Measurements from ENCODE around the gene NACC1.

NACC1 gene

DNA sequence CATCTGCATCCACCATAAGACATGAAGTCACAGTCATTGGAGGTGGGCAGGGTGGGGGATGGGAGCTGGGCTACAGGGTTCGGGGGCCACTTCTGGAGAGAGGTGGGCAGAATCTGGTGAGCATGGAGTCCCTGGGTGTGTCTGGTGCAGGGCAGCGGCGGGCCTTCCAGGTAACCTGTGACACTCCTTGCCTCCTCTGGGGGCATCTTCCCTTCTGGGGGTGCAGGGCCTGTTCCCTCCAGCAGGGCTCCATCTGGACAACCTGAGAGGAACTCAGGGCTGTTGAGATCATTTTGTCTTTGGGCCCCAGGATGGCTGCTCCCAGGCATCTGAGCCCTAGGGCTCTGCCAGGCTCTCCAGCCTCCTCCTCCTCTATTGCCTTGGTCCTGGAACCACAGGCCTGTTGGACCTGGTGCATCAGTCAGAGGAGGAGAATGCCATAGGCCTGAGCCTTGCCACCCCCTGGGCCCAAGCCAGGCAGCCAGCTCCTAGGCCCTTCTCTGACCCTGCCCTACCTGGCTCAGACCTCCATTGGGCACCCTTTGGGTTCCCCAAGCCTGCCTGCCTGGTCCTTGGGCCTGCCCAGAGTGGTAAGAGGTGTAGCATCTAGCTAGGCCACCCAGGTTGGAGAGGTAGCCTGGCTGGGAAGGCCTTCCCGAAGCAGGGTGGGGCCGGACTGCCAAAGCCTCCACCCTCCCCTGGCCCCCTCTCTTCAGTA lies 28.8 kb upstream of the NACC1 start:
- Histone ChIP-seq H3K4me1 (ENCODE audit: insufficient read depth, low read length) (peaks cover 16% of the 10 kb centered on the region), H3K27ac (ENCODE audit: low read depth, low read length) (no peak overlapping the region), H3K9ac (ENCODE audit: low read depth, low read length) (no peak overlapping the region), H3K36me3 (ENCODE audit: insufficient read depth, low read length) (no peaks in the 10 kb centered on the region), H3K9me3 (ENCODE audit: insufficient read depth, low read depth, low read length) (no peaks in the 10 kb centered on the region), H3K27me3 (ENCODE audit: insufficient read depth, low read length) (peaks cover 39% of the 10 kb centered on the region), H3K4me3 (ENCODE audit: low read length) (no peak overlapping the region)
- WGBS = 87% methylated on average over 5 of the region's 5 CpGs

- Histone ChIP-seq H3K27ac (ENCODE audit: low read depth, low read length) (no peak overlapping the region), H3K4me1 (ENCODE audit: insufficient read depth, low read length) (peaks cover 16% of the 10 kb centered on the region), H3K9ac (ENCODE audit: low read depth, low read length) (no peak overlapping the region), H3K9me3 (ENCODE audit: insufficient read depth, low read depth, low read length) (no peaks in the 10 kb centered on the region), H3K36me3 (ENCODE audit: insufficient read depth, low read length) (no peaks in the 10 kb centered on the region), H3K4me3 (ENCODE audit: low read length) (no peak overlapping the region), H3K27me3 (ENCODE audit: insufficient read depth, low read length) (peaks cover 45% of the 10 kb centered on the region)
- WGBS = 89% methylated on average over 12 of the region's 12 CpGs
Measured at GRCh38 chr19:13089857-13090507, 28.1 kb upstream of the NACC1 start.

DNA sequence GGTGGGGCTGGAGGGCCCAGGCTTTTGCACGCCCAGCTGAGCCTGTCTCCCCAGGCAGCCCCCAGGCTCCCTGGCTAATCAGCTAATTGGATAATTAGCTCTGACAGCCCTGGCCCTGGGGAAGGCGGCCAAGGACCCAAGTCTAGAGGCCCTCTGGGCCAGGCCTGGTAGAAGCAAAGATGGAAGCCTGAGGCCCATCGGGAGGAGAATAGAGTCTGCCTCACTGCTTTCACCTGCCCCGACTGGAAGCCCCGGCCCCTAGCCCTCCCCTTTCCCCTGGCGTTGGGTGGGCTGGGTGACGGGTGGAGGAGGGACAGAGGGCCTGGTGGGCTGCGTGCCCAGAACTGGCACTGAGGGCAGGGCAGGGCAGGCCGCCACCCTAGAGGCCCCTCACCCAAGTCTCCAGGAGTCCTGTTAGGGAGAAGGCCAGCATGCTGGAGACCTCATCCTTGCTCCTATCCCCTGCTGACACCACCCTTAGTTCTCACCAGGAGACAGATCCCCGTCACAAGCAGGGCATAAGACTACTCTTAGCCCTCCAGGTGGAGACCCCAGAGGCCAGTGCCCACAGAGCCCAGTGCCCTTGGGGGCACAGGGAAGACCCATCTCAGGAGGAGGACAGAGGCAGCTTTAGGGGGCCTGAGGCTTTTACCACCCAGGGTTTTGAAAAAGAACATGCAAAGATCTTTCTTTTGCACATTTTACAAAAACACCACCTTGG lies 27.4 kb upstream of the NACC1 start:
- Histone ChIP-seq H3K27me3 (ENCODE audit: insufficient read depth, low read length) (peaks cover 45% of the 10 kb centered on the region), H3K27ac (ENCODE audit: low read depth, low read length) (no peak overlapping the region), H3K9ac (ENCODE audit: low read depth, low read length) (no peak overlapping the region), H3K4me3 (ENCODE audit: low read length) (no peak overlapping the region), H3K9me3 (ENCODE audit: insufficient read depth, low read depth, low read length) (no peaks in the 10 kb centered on the region), H3K36me3 (ENCODE audit: insufficient read depth, low read length) (no peaks in the 10 kb centered on the region), H3K4me1 (ENCODE audit: insufficient read depth, low read length) (peaks cover 16% of the 10 kb centered on the region)
- 82% methylated on average over 9 of the region's 10 CpGs for WGBS

DNA sequence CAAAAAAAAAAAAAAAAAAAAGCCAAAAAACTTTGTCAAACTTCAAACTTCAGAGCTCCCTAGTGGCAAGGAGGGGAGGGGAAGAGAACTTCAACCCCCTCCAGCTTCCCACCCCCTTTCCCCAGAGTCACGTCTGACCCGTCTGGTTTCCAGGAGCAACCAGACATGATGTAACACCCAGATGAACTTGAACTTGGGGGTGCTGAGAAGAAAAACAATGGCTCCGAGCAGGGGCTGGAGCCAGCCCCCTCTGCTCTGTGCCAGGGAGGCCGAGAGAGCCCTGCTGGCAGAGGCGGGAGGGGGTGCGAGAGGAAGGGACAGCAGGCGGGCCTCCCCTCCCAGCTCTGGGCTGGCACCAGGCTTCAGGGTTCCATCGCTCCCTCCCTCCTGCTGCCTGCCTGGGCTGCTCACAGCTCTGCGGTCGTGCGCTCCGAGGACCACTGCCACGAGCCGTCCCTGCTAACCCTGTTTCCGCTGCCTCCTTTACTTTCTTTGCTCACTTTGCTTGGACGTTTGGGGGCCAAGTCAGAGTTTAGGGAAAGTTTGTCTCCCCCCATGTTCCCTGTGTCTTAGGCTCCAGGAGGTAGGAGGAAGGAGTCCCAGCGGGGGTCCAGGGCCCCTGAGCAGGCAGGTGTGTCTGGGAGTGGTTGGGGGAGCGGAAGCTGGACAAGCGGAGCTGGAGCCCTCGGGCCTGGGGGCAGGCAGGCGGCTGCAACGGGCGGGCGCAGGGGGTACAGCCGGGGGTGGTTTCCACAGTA lies 26.5 kb upstream of the NACC1 start:
- Histone ChIP-seq H3K36me3 (ENCODE audit: insufficient read depth, low read length) (no peaks in the 10 kb centered on the region), H3K9ac (ENCODE audit: low read depth, low read length) (0 out of 2 replicates have a peak overlapping the region, but pooled peaks have one; percentile 8), H3K27ac (ENCODE audit: low read depth, low read length) (no peak overlapping the region), H3K9me3 (ENCODE audit: insufficient read depth, low read depth, low read length) (no peaks in the 10 kb centered on the region), H3K4me1 (ENCODE audit: insufficient read depth, low read length) (peaks cover 16% of the 10 kb centered on the region), H3K27me3 (ENCODE audit: insufficient read depth, low read length) (peaks cover 46% of the 10 kb centered on the region), H3K4me3 (ENCODE audit: low read length) (no peak overlapping the region; the same call in 1 of the 2 replicates)
- WGBS = 25% methylated on average over 25 of the region's 25 CpGs

GRCh38 chr19:13092158-13092543 lies 25.9 kb upstream of the NACC1 start:
- no peak overlapping the region for H3K9ac ChIP-seq (ENCODE audit: low read depth, low read length)
- H3K4me3 ChIP-seq (ENCODE audit: low read length) = no peak overlapping the region; the same call in 1 of the 2 replicates
- H3K9me3 ChIP-seq (ENCODE audit: insufficient read depth, low read depth, low read length) = no peaks in the 10 kb centered on the region
- H3K36me3 ChIP-seq (ENCODE audit: insufficient read depth, low read length) = no peaks in the 10 kb centered on the region
- peaks cover 52% of the 10 kb centered on the region for H3K27me3 ChIP-seq (ENCODE audit: insufficient read depth, low read length)
- H3K4me1 ChIP-seq (ENCODE audit: insufficient read depth, low read length) = peaks cover 19% of the 10 kb centered on the region
- 82% methylated on average over 2 of the region's 2 CpGs for WGBS
- H3K27ac ChIP-seq (ENCODE audit: low read depth, low read length) = no peak overlapping the region

DNA sequence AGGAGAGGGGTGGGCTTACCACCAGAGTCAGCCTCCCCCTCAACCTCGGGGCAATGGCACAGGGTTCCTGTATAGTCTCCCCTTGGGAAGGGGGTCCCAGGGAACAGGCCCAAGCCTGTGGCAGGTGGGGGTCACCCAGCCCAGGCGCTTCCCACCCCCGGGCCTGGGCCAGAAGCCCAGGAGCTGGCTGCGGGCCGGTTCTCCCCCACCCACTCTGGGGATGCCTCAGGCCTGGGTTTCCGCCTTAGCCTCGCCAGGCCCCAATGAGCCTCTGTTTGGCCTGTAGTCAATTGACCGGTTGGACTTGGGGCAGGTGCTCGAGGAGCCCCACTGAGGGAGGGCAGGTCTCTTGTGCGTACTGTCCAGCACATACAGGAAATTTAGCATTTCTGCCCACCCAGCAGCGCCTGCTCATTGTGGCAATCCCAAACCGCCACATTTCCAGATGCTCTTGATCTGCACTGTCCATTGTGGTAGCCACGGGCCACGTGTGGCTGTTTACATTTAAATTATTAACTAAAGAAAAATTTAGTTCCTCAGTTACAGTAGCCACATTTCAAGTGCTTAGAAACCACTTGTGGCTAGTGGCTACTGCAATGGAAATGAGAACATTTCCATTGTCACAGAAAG lies 25.3 kb upstream of the NACC1 start:
- Histone ChIP-seq H3K27me3 (ENCODE audit: insufficient read depth, low read length) (peaks cover 58% of the 10 kb centered on the region), H3K27ac (ENCODE audit: low read depth, low read length) (no peak overlapping the region), H3K36me3 (ENCODE audit: insufficient read depth, low read length) (no peaks in the 10 kb centered on the region), H3K4me3 (ENCODE audit: low read length) (no peak overlapping the region), H3K9ac (ENCODE audit: low read depth, low read length) (no peak overlapping the region), H3K4me1 (ENCODE audit: insufficient read depth, low read length) (peaks cover 21% of the 10 kb centered on the region), H3K9me3 (ENCODE audit: insufficient read depth, low read depth, low read length) (no peaks in the 10 kb centered on the region)
- 90% methylated on average over 12 of the region's 14 CpGs for WGBS

GRCh38 chr19:13093407-13094105 lies 24.5 kb upstream of the NACC1 start:
- Histone ChIP-seq H3K9ac (ENCODE audit: low read depth, low read length) (no peak overlapping the region), H3K27me3 (ENCODE audit: insufficient read depth, low read length) (peaks cover 66% of the 10 kb centered on the region), H3K4me3 (ENCODE audit: low read length) (no peak overlapping the region), H3K27ac (ENCODE audit: low read depth, low read length) (no peak overlapping the region), H3K4me1 (ENCODE audit: insufficient read depth, low read length) (peaks cover 21% of the 10 kb centered on the region), H3K9me3 (ENCODE audit: insufficient read depth, low read depth, low read length) (no peaks in the 10 kb centered on the region), H3K36me3 (ENCODE audit: insufficient read depth, low read length) (no peaks in the 10 kb centered on the region)
- 41% methylated on average over 12 of the region's 12 CpGs for WGBS

GRCh38 chr19:13094106-13094504 lies 24.0 kb upstream of the NACC1 start:
- Histone ChIP-seq H3K9me3 (ENCODE audit: insufficient read depth, low read depth, low read length) (no peaks in the 10 kb centered on the region), H3K36me3 (ENCODE audit: insufficient read depth, low read length) (no peaks in the 10 kb centered on the region), H3K9ac (ENCODE audit: low read depth, low read length) (no peak overlapping the region), H3K4me3 (ENCODE audit: low read length) (no peak overlapping the region), H3K27ac (ENCODE audit: low read depth, low read length) (no peak overlapping the region), H3K4me1 (ENCODE audit: insufficient read depth, low read length) (peaks cover 21% of the 10 kb centered on the region), H3K27me3 (ENCODE audit: insufficient read depth, low read length) (peaks cover 71% of the 10 kb centered on the region)
- 17% methylated on average over 5 of the region's 5 CpGs for WGBS

- Histone ChIP-seq H3K9ac (ENCODE audit: low read depth, low read length) (no peak overlapping the region; the same call in 1 of the 2 replicates), H3K9me3 (ENCODE audit: insufficient read depth, low read depth, low read length) (no peaks in the 10 kb centered on the region), H3K4me3 (ENCODE audit: low read length) (peak overlapping the region; percentile 48), H3K4me1 (ENCODE audit: insufficient read depth, low read length) (peaks cover 21% of the 10 kb centered on the region), H3K27me3 (ENCODE audit: insufficient read depth, low read length) (peaks cover 79% of the 10 kb centered on the region), H3K27ac (ENCODE audit: low read depth, low read length) (no peak overlapping the region; the same call in 1 of the 2 replicates), H3K36me3 (ENCODE audit: insufficient read depth, low read length) (no peaks in the 10 kb centered on the region)
- WGBS = 3% methylated on average over 16 of the region's 16 CpGs
Measured at GRCh38 chr19:13094771-13095392, 23.2 kb upstream of the NACC1 start.

DNA sequence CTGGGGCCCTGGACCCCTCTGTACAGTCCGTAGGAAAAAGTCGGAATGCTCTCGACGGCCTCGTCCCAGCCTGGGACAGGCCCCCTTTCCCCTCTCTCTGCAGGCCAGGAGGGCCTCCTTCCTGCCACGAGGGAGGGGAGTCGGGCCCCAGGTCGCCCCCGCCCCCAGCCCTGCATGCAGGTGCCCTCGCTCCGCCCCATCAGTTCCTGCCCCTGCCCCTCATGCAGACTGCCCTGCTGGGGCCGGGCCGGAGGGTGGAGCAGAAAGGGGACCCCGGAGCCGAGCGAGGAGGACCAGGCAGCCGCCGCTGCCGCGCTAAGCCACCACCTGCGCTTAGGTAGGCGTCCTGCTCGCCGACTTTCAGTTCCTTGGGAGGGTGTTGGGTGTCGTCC lies 22.7 kb upstream of the NACC1 start:
- H3K4me3 ChIP-seq (ENCODE audit: low read length) = peak overlapping the region; percentile 48
- H3K9me3 ChIP-seq (ENCODE audit: insufficient read depth, low read depth, low read length) = no peaks in the 10 kb centered on the region
- H3K27me3 ChIP-seq (ENCODE audit: insufficient read depth, low read length) = peaks cover 84% of the 10 kb centered on the region
- H3K27ac ChIP-seq (ENCODE audit: low read depth, low read length) = no peak overlapping the region; the same call in 1 of the 2 replicates
- H3K9ac ChIP-seq (ENCODE audit: low read depth, low read length) = no peak overlapping the region; the same call in 1 of the 2 replicates
- H3K4me1 ChIP-seq (ENCODE audit: insufficient read depth, low read length) = peaks cover 21% of the 10 kb centered on the region
- WGBS = under 1% methylated on average over 25 of the region's 25 CpGs
- no peaks in the 10 kb centered on the region for H3K36me3 ChIP-seq (ENCODE audit: insufficient read depth, low read length)
